Loucy (cell line): Measurements from ENCODE around the gene CHERP.

Experiments
- CTCF ChIP-seq: fragments of 200-600 bp; sonication (generic); conservative IDR thresholded peaks from 2 replicates; pipeline ENCODE4 v1.5.1; 2014; ENCODE audit warnings: mild to moderate bottlenecking, antibody characterized with exemption, low read length
- EZH2phosphoT487 ChIP-seq: fragments of 200-600 bp; IDR thresholded peaks from 2 replicates; pipeline ENCODE4 v1.6.1; 2018; ENCODE audit warnings: antibody characterized with exemption, mild to moderate bottlenecking, moderate library complexity, borderline replicate concordance

- TF ChIP-seq CTCF (no peak), EZH2phosphoT487 (no peak)
Measured at GRCh38 chr19:16521715-16522289, 20.4 kb downstream of the CHERP start.
